PC-9 (cell line): Measurements from ENCODE around the gene MMP21. TPM values are rescaled to one million over a fixed set of nuclear protein-coding genes. Genes with fewer than 3 reads are reported as not detected.

ENCODE experiments used
- BruUV-seq: library from RNA; stranded (reverse); fragments of 400-500 nt; replicated peaks from 2 replicates; lab custom pipeline; 2021; lab: Mats Ljungman, UMichigan
- CTCF ChIA-PET: fragments of 300-600 bp; sonication (Branson Sonifier 250); formaldehyde crosslinking; loops from one replicate; lab custom pipeline; 2022; ENCODE audit warnings: antibody characterized with exemption; lab: Charles Lee
- POLR2A ChIA-PET: fragments of 300-600 bp; sonication (Branson Sonifier 250); formaldehyde crosslinking; loops from one replicate; lab custom pipeline; 2022; ENCODE audit warnings: antibody characterized with exemption; ENCODE audit not compliant: unreplicated experiment; lab: Charles Lee
- DNase-seq, 2 experiments: peaks; one replicate each; pipeline versions ENCODE4 v3.0.0 to v3.0.0-alpha.2; 2015 to 2022; ENCODE audit warnings: mixed read lengths in 1 of 2
- H2AFZ ChIP-seq: fragments of 200-600 bp; sonication (generic); 2 replicates; pipeline ENCODE4 v1.8.1; 2017; ENCODE audit warnings: antibody characterized with exemption
- H3F3A ChIP-seq: fragments of 200-600 bp; sonication (generic); 2 replicates; pipeline ENCODE4 v1.8.1; 2017; ENCODE audit warnings: antibody characterized with exemption, mild to moderate bottlenecking, low read depth; ENCODE audit not compliant: insufficient read depth
- H3K27ac ChIP-seq: fragments of 200-600 bp; sonication (generic); 2 replicates; pipeline ENCODE4 v1.6.1; 2016; ENCODE audit warnings: mixed run types
- H3K27me3 ChIP-seq: fragments of 200-600 bp; sonication (generic); 2 replicates; pipeline ENCODE4 v1.6.1; 2016; ENCODE audit warnings: low read depth, mixed run types; ENCODE audit not compliant: insufficient read depth
- H3K36me3 ChIP-seq: fragments of 200-600 bp; sonication (generic); 2 replicates; pipeline ENCODE4 v1.6.1; 2016; ENCODE audit warnings: low read depth, mixed run types
- H3K4me1 ChIP-seq: fragments of 200-600 bp; sonication (generic); replicated peaks from 2 replicates; pipeline ENCODE4 v1.6.1; 2016; ENCODE audit warnings: mixed run types; ENCODE audit not compliant: insufficient read depth
- H3K4me2 ChIP-seq: fragments of 200-600 bp; sonication (generic); 2 replicates; pipeline ENCODE4 v1.6.1; 2017; ENCODE audit warnings: mixed run types
- H3K4me3 ChIP-seq: fragments of 200-600 bp; sonication (generic); 2 replicates; pipeline ENCODE4 v1.6.1; 2016; ENCODE audit warnings: mixed run types
- H3K79me2 ChIP-seq: fragments of 200-600 bp; sonication (generic); 2 replicates; pipeline ENCODE4 v1.6.1; 2017; ENCODE audit warnings: low read depth, mixed run types
- H3K9me2 ChIP-seq: fragments of 200-600 bp; sonication (generic); 2 replicates; pipeline ENCODE4 v1.8.1; 2017; ENCODE audit warnings: mild to moderate bottlenecking; ENCODE audit not compliant: insufficient read depth
- H3K9me3 ChIP-seq: fragments of 200-600 bp; sonication (generic); 2 replicates; pipeline ENCODE4 v1.8.1; 2016; ENCODE audit warnings: low read depth; ENCODE audit not compliant: insufficient read depth
- H4K20me1 ChIP-seq: fragments of 200-600 bp; sonication (generic); 2 replicates; pipeline ENCODE4 v1.8.1; 2017; ENCODE audit not compliant: insufficient read depth
- CTCF ChIP-seq: fragments of 200-600 bp; sonication (generic); conservative IDR thresholded peaks from 2 replicates; pipeline ENCODE4 v1.6.1; 2017; ENCODE audit warnings: mixed run types, antibody characterized with exemption, mild to moderate bottlenecking, moderate library complexity
- EZH2 ChIP-seq: fragments of 200-600 bp; sonication (generic); IDR thresholded peaks from 2 replicates; pipeline ENCODE4 v1.8.0; 2017; ENCODE audit warnings: antibody characterized with exemption, low read depth
- intact Hi-C: fragments of 100-400 bp; cut with micrococcal nuclease; formaldehyde crosslinking; loops from one replicate; pipeline ENCODE4 v1.10.0; 2022; ENCODE audit not compliant: unreplicated experiment
- total RNA-seq: library from RNA; stranded (reverse); gene quantifications from 2 replicates; pipeline ENCODE4 v1.2.3, GENCODE V29; 2021

Gene MMP21
- total RNA-seq, 1 experiment from 2014 or later: not detected

- peaks cover 46% of the 10 kb centered on the region for H3K36me3 ChIP-seq
- CTCF ChIA-PET: no interaction called here
- POLR2A ChIA-PET: no interaction called here
- H3K9me2 ChIP-seq: no peaks in the 10 kb centered on the region
- no peak overlapping the region for H3K4me2 ChIP-seq
- H3F3A ChIP-seq: no peaks in the 10 kb centered on the region
- H2AFZ ChIP-seq: no peak overlapping the region
- intact Hi-C loops: no loop called here
- 0 out of 2 replicates have a peak, but pooled peaks cover 12% of the 10 kb centered on the region for H3K79me2 ChIP-seq
- no peak overlapping the region for H3K4me3 ChIP-seq
- H3K4me1 ChIP-seq: no peaks in the 10 kb centered on the region
- H3K9me3 ChIP-seq: no peaks in the 10 kb centered on the region
- no peak for DNase-seq
- H4K20me1 ChIP-seq: no peaks in the 10 kb centered on the region
- H3K27me3 ChIP-seq: no peaks in the 10 kb centered on the region
- no TSS peak for BruUV-seq
- TF ChIP-seq CTCF (no peak), EZH2 (no peak)
- no peak overlapping the region for H3K27ac ChIP-seq
Observed at GRCh38 chr10:125726914-125727313, 48.7 kb downstream of the MMP21 start.

GRCh38 chr10:125722811-125723210 lies 52.8 kb downstream of the MMP21 start:
- BruUV-seq: no TSS peak
- Histone ChIP-seq H3K79me2 (peaks cover 39% of the 10 kb centered on the region), H3K27me3 (no peaks in the 10 kb centered on the region), H3K27ac (no peak overlapping the region), H3K4me2 (no peak overlapping the region), H4K20me1 (no peaks in the 10 kb centered on the region), H3K36me3 (peaks cover 35% of the 10 kb centered on the region), H3K9me2 (no peaks in the 10 kb centered on the region), H3F3A (peaks cover 3% of the 10 kb centered on the region; the same call in 1 of the 2 replicates), H3K4me3 (no peak overlapping the region), H3K4me1 (peaks cover 12% of the 10 kb centered on the region), H3K9me3 (peaks cover 5% of the 10 kb centered on the region; the same call in 1 of the 2 replicates), H2AFZ (no peak overlapping the region)
- ChIA-PET CTCF (no interaction called here), POLR2A (no interaction called here)
- intact Hi-C loops: no loop called here
- TF ChIP-seq CTCF (no peak), EZH2 (no peak)
- no peak for DNase-seq

- POLR2A ChIA-PET: no interaction called here
- peak overlapping the region; percentile 85 for H3K4me2 ChIP-seq
- CTCF ChIA-PET: no interaction called here
- TF ChIP-seq EZH2 (no peak), CTCF (no peak)
- no peaks in the 10 kb centered on the region for H3K27me3 ChIP-seq
- peaks cover 12% of the 10 kb centered on the region for H3K4me1 ChIP-seq
- no peak overlapping the region for H3K27ac ChIP-seq
- no peak for DNase-seq
- H3K36me3 ChIP-seq: peaks cover 25% of the 10 kb centered on the region
- intact Hi-C loops: no loop called here
- peak overlapping the region; percentile 98; the same call in 1 of the 2 replicates for H3K4me3 ChIP-seq
- H2AFZ ChIP-seq: no peak overlapping the region
- peaks cover 39% of the 10 kb centered on the region for H3K79me2 ChIP-seq
- H3K9me2 ChIP-seq: no peaks in the 10 kb centered on the region
- no peaks in the 10 kb centered on the region for H4K20me1 ChIP-seq
- peaks cover 3% of the 10 kb centered on the region; the same call in 1 of the 2 replicates for H3F3A ChIP-seq
- BruUV-seq: no TSS peak
- H3K9me3 ChIP-seq: peaks cover 10% of the 10 kb centered on the region
Observed at GRCh38 chr10:125721035-125721434, 54.6 kb downstream of the MMP21 start.
